ENCODE data around the gene CACNA2D1. TPM values are rescaled to one million over a fixed set of nuclear protein-coding genes. Genes with fewer than 3 reads are reported as not detected.

CACNA2D1 gene
- total RNA-seq, 1 experiment from 2014 or later: not detected

- no peak for DNase-seq
Observed at GRCh38 chr7:82305347-82306005, 138.1 kb downstream of the CACNA2D1 start.

DNA sequence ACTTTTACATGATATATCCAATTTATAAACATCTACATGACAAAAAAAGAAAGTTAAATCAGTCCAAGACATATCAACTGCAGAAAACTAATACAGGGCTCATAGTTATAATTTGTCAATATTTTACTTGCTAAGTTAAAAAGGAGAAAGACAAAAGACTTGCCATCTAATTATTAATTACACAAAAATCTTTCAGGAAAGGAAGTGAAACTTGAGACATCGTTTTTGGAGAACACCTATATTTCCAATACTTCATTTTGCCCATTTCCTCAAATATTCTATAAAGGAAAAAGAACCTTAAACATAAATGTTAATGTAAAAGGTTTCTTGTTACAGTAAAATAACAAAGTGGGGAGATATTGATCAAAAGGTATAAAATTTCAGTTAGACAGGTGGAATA is 148.7 kb downstream of the CACNA2D1 start:
- no peak overlapping the region for H3K4me2 ChIP-seq (ENCODE audit: low read depth, low read length, poor library complexity, severe bottlenecking)
- no peaks in the 10 kb centered on the region for H3K9me2 ChIP-seq (replicated peaks; ENCODE audit: insufficient read depth, low read length)
- H3K4me1 ChIP-seq (ENCODE audit: low read length): no peaks in the 10 kb centered on the region
- H3K9me3 ChIP-seq (ENCODE audit: low read length): peaks cover 9% of the 10 kb centered on the region
- no peak overlapping the region for H2AFZ ChIP-seq (ENCODE audit: low read length)
- H3K36me3 ChIP-seq (ENCODE audit: insufficient read depth, low read length): no peaks in the 10 kb centered on the region
- H3K4me3 ChIP-seq (ENCODE audit: low read length): no peak overlapping the region
- no peaks in the 10 kb centered on the region for H3K27me3 ChIP-seq (ENCODE audit: low read length)
- no peak for DNase-seq
- no peaks in the 10 kb centered on the region for H4K20me1 ChIP-seq (ENCODE audit: insufficient read depth, low read depth, low read length)
- no peak overlapping the region for H3K9ac ChIP-seq (ENCODE audit: low read length)
- H3K27ac ChIP-seq (ENCODE audit: low read length): no peak overlapping the region
- no peaks in the 10 kb centered on the region for H3K79me2 ChIP-seq (ENCODE audit: low read length)

More at GRCh38 chr7:82305347-82306005, 138.1 kb downstream of the CACNA2D1 start:
- H4K20me1 ChIP-seq (ENCODE audit: insufficient read depth, low read depth, low read length): no peaks in the 10 kb centered on the region
- H2AFZ ChIP-seq (ENCODE audit: low read length): no peak overlapping the region
- no peaks in the 10 kb centered on the region for H3K27me3 ChIP-seq (ENCODE audit: low read length)
- no peaks in the 10 kb centered on the region for H3K9me2 ChIP-seq (replicated peaks; ENCODE audit: insufficient read depth, low read length)
- H3K36me3 ChIP-seq (ENCODE audit: insufficient read depth, low read length): no peaks in the 10 kb centered on the region
- no peaks in the 10 kb centered on the region for H3K4me1 ChIP-seq (ENCODE audit: low read length)
- no peak overlapping the region for H3K4me3 ChIP-seq (ENCODE audit: low read length)
- no peak overlapping the region for H3K9ac ChIP-seq (ENCODE audit: low read length)
- H3K27ac ChIP-seq (ENCODE audit: low read length): no peak overlapping the region
- peaks cover 14% of the 10 kb centered on the region for H3K9me3 ChIP-seq (ENCODE audit: low read length)
- H3K79me2 ChIP-seq (ENCODE audit: low read length): no peaks in the 10 kb centered on the region
- no peak overlapping the region for H3K4me2 ChIP-seq (ENCODE audit: low read depth, low read length, poor library complexity, severe bottlenecking)

- peaks cover 9% of the 10 kb centered on the region for H3K9me3 ChIP-seq (ENCODE audit: low read length)
- no peak for DNase-seq
- no peak overlapping the region for H3K4me2 ChIP-seq (ENCODE audit: low read depth, low read length, poor library complexity, severe bottlenecking)
- H2AFZ ChIP-seq (ENCODE audit: low read length): no peak overlapping the region
- no peaks in the 10 kb centered on the region for H3K4me1 ChIP-seq (ENCODE audit: low read length)
- no peak overlapping the region for H3K27ac ChIP-seq (ENCODE audit: low read length)
- no peaks in the 10 kb centered on the region for H4K20me1 ChIP-seq (ENCODE audit: insufficient read depth, low read depth, low read length)
- no peaks in the 10 kb centered on the region for H3K9me2 ChIP-seq (replicated peaks; ENCODE audit: insufficient read depth, low read length)
- H3K27me3 ChIP-seq (ENCODE audit: low read length): no peaks in the 10 kb centered on the region
- H3K4me3 ChIP-seq (ENCODE audit: low read length): no peak overlapping the region
- H3K79me2 ChIP-seq (ENCODE audit: low read length): no peaks in the 10 kb centered on the region
- no peaks in the 10 kb centered on the region for H3K36me3 ChIP-seq (ENCODE audit: insufficient read depth, low read length)
- no peak overlapping the region for H3K9ac ChIP-seq (ENCODE audit: low read length)
Observed at GRCh38 chr7:82294382-82294784, 149.2 kb downstream of the CACNA2D1 start.

DNA sequence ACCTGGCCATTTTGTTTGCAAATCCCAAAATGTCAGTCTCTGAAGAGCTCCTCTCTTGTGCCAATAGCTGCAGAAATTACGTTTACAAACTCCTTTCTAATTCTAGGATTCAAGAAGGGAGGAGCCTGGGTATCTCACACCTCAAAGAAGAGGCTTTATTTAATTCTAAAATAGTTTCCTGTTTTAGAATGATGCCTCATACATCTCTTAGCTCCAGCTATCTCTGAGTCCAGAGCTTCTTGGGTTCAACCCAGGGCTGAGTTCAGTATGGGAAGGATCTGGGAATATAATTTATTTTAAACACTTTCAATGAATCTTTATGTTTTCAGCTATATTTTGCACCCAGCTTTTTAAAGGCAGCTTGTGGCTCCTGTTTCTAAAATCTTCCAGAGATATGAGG is 150.1 kb downstream of the CACNA2D1 start:
- H3K9ac ChIP-seq (ENCODE audit: low read length): no peak overlapping the region
- H3K36me3 ChIP-seq (ENCODE audit: insufficient read depth, low read length): no peaks in the 10 kb centered on the region

GRCh38 chr7:82291931-82292330 is 151.6 kb downstream of the CACNA2D1 start:
- Histone ChIP-seq H2AFZ (ENCODE audit: low read length) (no peak overlapping the region), H3K9ac (ENCODE audit: low read length) (no peak overlapping the region), H3K4me1 (ENCODE audit: low read length) (no peaks in the 10 kb centered on the region), H3K79me2 (ENCODE audit: low read length) (no peaks in the 10 kb centered on the region), H3K27me3 (ENCODE audit: low read length) (no peaks in the 10 kb centered on the region), H3K4me2 (ENCODE audit: low read depth, low read length, poor library complexity, severe bottlenecking) (no peak overlapping the region), H3K9me3 (ENCODE audit: low read length) (peaks cover 17% of the 10 kb centered on the region), H3K4me3 (ENCODE audit: low read length) (no peak overlapping the region), H3K27ac (ENCODE audit: low read length) (no peak overlapping the region), H3K36me3 (ENCODE audit: insufficient read depth, low read length) (no peaks in the 10 kb centered on the region), H3K9me2 (replicated peaks; ENCODE audit: insufficient read depth, low read length) (no peaks in the 10 kb centered on the region), H4K20me1 (ENCODE audit: insufficient read depth, low read depth, low read length) (no peaks in the 10 kb centered on the region)
- DNase-seq: no peak

More for the DNA sequence above, 150.1 kb downstream of the CACNA2D1 start:
- Histone ChIP-seq H3K4me1 (ENCODE audit: low read length) (no peaks in the 10 kb centered on the region), H3K27ac (ENCODE audit: low read length) (no peak overlapping the region), H3K9me3 (ENCODE audit: low read length) (peaks cover 14% of the 10 kb centered on the region), H3K79me2 (ENCODE audit: low read length) (no peaks in the 10 kb centered on the region), H3K27me3 (ENCODE audit: low read length) (no peaks in the 10 kb centered on the region), H3K4me3 (ENCODE audit: low read length) (no peak overlapping the region), H3K4me2 (ENCODE audit: low read depth, low read length, poor library complexity, severe bottlenecking) (no peak overlapping the region), H4K20me1 (ENCODE audit: insufficient read depth, low read depth, low read length) (no peaks in the 10 kb centered on the region), H3K9me2 (replicated peaks; ENCODE audit: insufficient read depth, low read length) (no peaks in the 10 kb centered on the region), H2AFZ (ENCODE audit: low read length) (no peak overlapping the region)
- DNase-seq: no peak

- H3K4me2 ChIP-seq (ENCODE audit: low read depth, low read length, poor library complexity, severe bottlenecking): no peak overlapping the region
- H3K9me2 ChIP-seq (replicated peaks; ENCODE audit: insufficient read depth, low read length): no peaks in the 10 kb centered on the region
- no peaks in the 10 kb centered on the region for H3K27me3 ChIP-seq (ENCODE audit: low read length)
- peaks cover 20% of the 10 kb centered on the region for H3K9me3 ChIP-seq (ENCODE audit: low read length)
- no peak overlapping the region for H3K27ac ChIP-seq (ENCODE audit: low read length)
- H4K20me1 ChIP-seq (ENCODE audit: insufficient read depth, low read depth, low read length): no peaks in the 10 kb centered on the region
- no peaks in the 10 kb centered on the region for H3K79me2 ChIP-seq (ENCODE audit: low read length)
- DNase-seq: no peak
- no peak overlapping the region for H3K4me3 ChIP-seq (ENCODE audit: low read length)
- H3K4me1 ChIP-seq (ENCODE audit: low read length): no peaks in the 10 kb centered on the region
- H3K36me3 ChIP-seq (ENCODE audit: insufficient read depth, low read length): no peaks in the 10 kb centered on the region
- no peak overlapping the region for H2AFZ ChIP-seq (ENCODE audit: low read length)
- no peak overlapping the region for H3K9ac ChIP-seq (ENCODE audit: low read length)
Observed at GRCh38 chr7:82289889-82290288, 153.7 kb downstream of the CACNA2D1 start.

DNA sequence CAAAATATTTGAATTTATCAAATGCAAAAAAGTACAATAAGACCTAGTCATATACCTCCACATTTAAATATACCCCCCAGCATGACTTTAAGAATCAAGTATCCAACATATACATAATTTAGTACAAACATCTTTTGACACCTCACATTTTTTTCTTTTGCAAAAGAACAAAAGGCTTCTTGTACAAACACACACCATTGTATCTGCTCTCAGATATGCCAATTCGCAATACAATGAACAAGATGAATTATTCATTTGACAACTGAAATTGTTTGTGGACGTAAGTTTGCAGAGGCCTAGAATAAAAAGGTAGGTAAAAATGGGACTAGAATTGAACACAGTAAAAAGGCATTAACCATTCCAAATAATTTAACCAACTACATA is 154.4 kb downstream of the CACNA2D1 start:
- H3K36me3 ChIP-seq (ENCODE audit: insufficient read depth, low read length): no peaks in the 10 kb centered on the region
- DNase-seq: no peak
- H3K9ac ChIP-seq (ENCODE audit: low read length): no peak overlapping the region
- H3K4me3 ChIP-seq (ENCODE audit: low read length): no peak overlapping the region
- no peak overlapping the region for H2AFZ ChIP-seq (ENCODE audit: low read length)
- H3K9me2 ChIP-seq (replicated peaks; ENCODE audit: insufficient read depth, low read length): no peaks in the 10 kb centered on the region
- H4K20me1 ChIP-seq (ENCODE audit: insufficient read depth, low read depth, low read length): no peaks in the 10 kb centered on the region
- H3K4me2 ChIP-seq (ENCODE audit: low read depth, low read length, poor library complexity, severe bottlenecking): no peak overlapping the region
- H3K79me2 ChIP-seq (ENCODE audit: low read length): no peaks in the 10 kb centered on the region
- H3K27ac ChIP-seq (ENCODE audit: low read length): no peak overlapping the region
- H3K27me3 ChIP-seq (ENCODE audit: low read length): no peaks in the 10 kb centered on the region
- H3K9me3 ChIP-seq (ENCODE audit: low read length): peaks cover 26% of the 10 kb centered on the region
- no peaks in the 10 kb centered on the region for H3K4me1 ChIP-seq (ENCODE audit: low read length)

DNA sequence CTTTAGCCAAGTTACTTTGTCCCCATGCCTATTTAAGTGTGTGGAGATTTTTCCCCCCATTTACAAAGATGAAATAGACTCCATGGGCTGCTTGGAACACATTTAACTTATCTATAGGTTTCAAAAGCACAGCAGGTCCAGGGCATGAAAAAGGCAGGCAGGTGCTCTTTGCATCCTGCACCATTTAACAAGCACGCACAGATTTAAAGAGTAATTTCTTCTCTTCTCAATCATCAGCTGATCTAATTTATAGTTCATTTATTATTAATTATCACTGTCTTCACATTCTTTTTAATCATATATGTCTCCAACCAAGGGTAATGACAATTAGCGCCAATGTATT is 156.8 kb downstream of the CACNA2D1 start:
- no peaks in the 10 kb centered on the region for H3K27me3 ChIP-seq (ENCODE audit: low read length)
- no peaks in the 10 kb centered on the region for H3K9me2 ChIP-seq (replicated peaks; ENCODE audit: insufficient read depth, low read length)
- H4K20me1 ChIP-seq (ENCODE audit: insufficient read depth, low read depth, low read length): no peaks in the 10 kb centered on the region
- no peak overlapping the region for H2AFZ ChIP-seq (ENCODE audit: low read length)
- peaks cover 17% of the 10 kb centered on the region for H3K9me3 ChIP-seq (ENCODE audit: low read length)
- no peaks in the 10 kb centered on the region for H3K79me2 ChIP-seq (ENCODE audit: low read length)
- no peak overlapping the region for H3K9ac ChIP-seq (ENCODE audit: low read length)
- DNase-seq: no peak
- no peak overlapping the region for H3K4me2 ChIP-seq (ENCODE audit: low read depth, low read length, poor library complexity, severe bottlenecking)
- H3K4me1 ChIP-seq (ENCODE audit: low read length): no peaks in the 10 kb centered on the region
- no peaks in the 10 kb centered on the region for H3K36me3 ChIP-seq (ENCODE audit: insufficient read depth, low read length)
- H3K4me3 ChIP-seq (ENCODE audit: low read length): no peak overlapping the region
- no peak overlapping the region for H3K27ac ChIP-seq (ENCODE audit: low read length)

Data from Karpas-422 (cell line).